Panc1 (cell line): ENCODE measurements around the gene HCN4. TPM values are rescaled to one million over a fixed set of nuclear protein-coding genes. Genes with fewer than 3 reads are reported as not detected.

ENCODE experiments used
- ATAC-seq: fragments of 200-7000 bp; cut with Tn5 transposase; 2 replicates; pipeline ENCODE4 v1.9.1; 2020; ENCODE audit warnings: mild to moderate bottlenecking, moderate library complexity
- BruUV-seq: library from RNA; stranded (reverse); fragments of 400-500 nt; replicated peaks from 2 replicates; lab custom pipeline; 2021; lab: Mats Ljungman, UMichigan
- CTCF ChIA-PET: fragments of 300-600 bp; sonication (Branson Sonifier 250); formaldehyde crosslinking; loops from one replicate; lab custom pipeline; 2022; ENCODE audit warnings: antibody characterized with exemption; lab: Charles Lee
- POLR2A ChIA-PET: fragments of 300-600 bp; sonication (Branson Sonifier 250); formaldehyde crosslinking; loops from one replicate; lab custom pipeline; 2022; ENCODE audit warnings: antibody characterized with exemption; lab: Charles Lee
- DNase-seq: peaks from one replicate; pipeline ENCODE4 v3.0.0-alpha.2; 2010; ENCODE audit warnings: low read depth, low spot score
- H3K27ac ChIP-seq: 2 replicates; pipeline ENCODE4 v1.5.1; 2011; ENCODE audit warnings: mild to moderate bottlenecking, low read length, inconsistent platforms
- H3K27me3 ChIP-seq: fragments of 200-500 bp; sonication (Bioruptor generic); 2 replicates; pipeline ENCODE4 v1.6.0; 2014; ENCODE audit warnings: low read length, inconsistent platforms; ENCODE audit not compliant: control insufficient read depth, insufficient read depth
- H3K36me3 ChIP-seq: fragments of 200-500 bp; sonication (Bioruptor generic); 2 replicates; pipeline ENCODE4 v1.5.1; 2014; ENCODE audit warnings: inconsistent platforms, mild to moderate bottlenecking, low read length, moderate library complexity; ENCODE audit not compliant: control insufficient read depth, insufficient read depth
- H3K4me1 ChIP-seq: 2 replicates; pipeline ENCODE4 v1.5.1; 2011; ENCODE audit warnings: inconsistent platforms, mild to moderate bottlenecking, low read length, moderate library complexity; ENCODE audit not compliant: control insufficient read depth, insufficient read depth
- H3K4me3 ChIP-seq, 2 experiments: 2 replicates each; pipeline ENCODE4 v1.5.1; 2011 to 2012; ENCODE audit warnings: low read depth in 2 of 2, low read length in 2 of 2, mild to moderate bottlenecking in 2 of 2, inconsistent platforms in 1 of 2, moderate library complexity in 1 of 2
- H3K9me3 ChIP-seq: fragments of 200-500 bp; sonication (Bioruptor generic); 2 replicates; pipeline ENCODE4 v1.5.1; 2014; ENCODE audit warnings: low read depth, mild to moderate bottlenecking, inconsistent platforms, low read length, moderate library complexity; ENCODE audit not compliant: control insufficient read depth, insufficient read depth
- POLR2AphosphoS5 ChIP-seq: IDR thresholded peaks from 2 replicates; pipeline ENCODE4 v1.6.1; 2012; ENCODE audit warnings: mild to moderate bottlenecking, low read depth, low read length, moderate library complexity
- REST ChIP-seq, 2 experiments: IDR thresholded peaks; 2 replicates each; pipeline ENCODE4 v1.6.1; 2011 to 2012; ENCODE audit warnings: low read depth in 2 of 2, control low read depth in 1 of 2, low read length in 1 of 2, mild to moderate bottlenecking in 1 of 2, moderate library complexity in 1 of 2; ENCODE audit not compliant: insufficient read depth in 1 of 2
- SIN3A ChIP-seq: IDR thresholded peaks from 2 replicates; pipeline ENCODE4 v1.6.1; 2012; ENCODE audit warnings: low read depth, mild to moderate bottlenecking, low read length, moderate library complexity, borderline replicate concordance; ENCODE audit not compliant: insufficient read depth
- TCF7L2 ChIP-seq: IDR thresholded peaks from 2 replicates; pipeline ENCODE4 v1.6.1; 2011; ENCODE audit warnings: mild to moderate bottlenecking, low read depth, low read length, inconsistent platforms
- in situ Hi-C: cut with HindIII; loops from 2 replicates; pipeline ENCODE4 v1.10.0; 2016; ENCODE audit warnings: low sequenced_read_pairs, low pct_unique_long_range_greater_than_20kb
- intact Hi-C: fragments of 100-400 bp; cut with micrococcal nuclease; formaldehyde crosslinking; loops from one replicate; pipeline ENCODE4 v1.10.0; 2022; ENCODE audit not compliant: unreplicated experiment
- total RNA-seq: library from RNA; stranded (reverse); gene quantifications from one replicate; pipeline ENCODE4 v1.2.1, GENCODE V29; 2021; ENCODE audit not compliant: unreplicated experiment
- TF ChIP-seq, protein P1 (sequence below): fragments of 450-650 bp; IDR thresholded peaks from 2 replicates; pipeline ENCODE4 v1.5.1; 2017; ENCODE audit warnings: mild to moderate bottlenecking

Gene HCN4
- total RNA-seq, 1 experiment from 2014 or later: 0.15 TPM

GRCh38 chr15:73355612-73356265 lies 13.0 kb downstream of the HCN4 start:
- intact Hi-C loops (no loop called here), in situ Hi-C loops (no loop called here)
- Histone ChIP-seq H3K27ac (no peak overlapping the region), H3K4me1 (no peaks in the 10 kb centered on the region), H3K36me3 (no peaks in the 10 kb centered on the region), H3K9me3 (no peaks in the 10 kb centered on the region), H3K27me3 (peaks cover 2% of the 10 kb centered on the region; the same call in 1 of the 2 replicates), H3K4me3 (no peak overlapping the region)
- ATAC-seq (no peak), DNase-seq (no peak)
- TF ChIP-seq TCF7L2 (no peak), POLR2AphosphoS5 (no peak), SIN3A (no peak), REST (IDR thresholded peaks at IDR 0.05; ENCODE audit: insufficient read depth in 1 of 2, low read depth in 2 of 2, low read length in 1 of 2) (no peak)
- TF ChIP-seq, protein P1, sequence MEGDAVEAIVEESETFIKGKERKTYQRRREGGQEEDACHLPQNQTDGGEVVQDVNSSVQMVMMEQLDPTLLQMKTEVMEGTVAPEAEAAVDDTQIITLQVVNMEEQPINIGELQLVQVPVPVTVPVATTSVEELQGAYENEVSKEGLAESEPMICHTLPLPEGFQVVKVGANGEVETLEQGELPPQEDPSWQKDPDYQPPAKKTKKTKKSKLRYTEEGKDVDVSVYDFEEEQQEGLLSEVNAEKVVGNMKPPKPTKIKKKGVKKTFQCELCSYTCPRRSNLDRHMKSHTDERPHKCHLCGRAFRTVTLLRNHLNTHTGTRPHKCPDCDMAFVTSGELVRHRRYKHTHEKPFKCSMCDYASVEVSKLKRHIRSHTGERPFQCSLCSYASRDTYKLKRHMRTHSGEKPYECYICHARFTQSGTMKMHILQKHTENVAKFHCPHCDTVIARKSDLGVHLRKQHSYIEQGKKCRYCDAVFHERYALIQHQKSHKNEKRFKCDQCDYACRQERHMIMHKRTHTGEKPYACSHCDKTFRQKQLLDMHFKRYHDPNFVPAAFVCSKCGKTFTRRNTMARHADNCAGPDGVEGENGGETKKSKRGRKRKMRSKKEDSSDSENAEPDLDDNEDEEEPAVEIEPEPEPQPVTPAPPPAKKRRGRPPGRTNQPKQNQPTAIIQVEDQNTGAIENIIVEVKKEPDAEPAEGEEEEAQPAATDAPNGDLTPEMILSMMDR: no peak
- ChIA-PET CTCF (no interaction called here), POLR2A (no interaction called here)
- BruUV-seq: no TSS peak

- no peak for ATAC-seq
- POLR2A ChIA-PET: no interaction called here
- no peak overlapping the region for H3K27ac ChIP-seq
- H3K9me3 ChIP-seq: no peaks in the 10 kb centered on the region
- no TSS peak for BruUV-seq
- in situ Hi-C loops: no loop called here
- no peaks in the 10 kb centered on the region for H3K4me1 ChIP-seq
- TF ChIP-seq SIN3A (no peak), POLR2AphosphoS5 (no peak), TCF7L2 (no peak), REST (IDR thresholded peaks at IDR 0.05; ENCODE audit: insufficient read depth in 1 of 2, low read depth in 2 of 2, low read length in 1 of 2) (no peak)
- TF ChIP-seq, protein P1: no peak
- no peaks in the 10 kb centered on the region for H3K36me3 ChIP-seq
- no peak for DNase-seq
- H3K4me3 ChIP-seq: no peak overlapping the region
- CTCF ChIA-PET: interaction anchor here (0.7 kb wide), 1 partner anchor 330 kb away, joined by 8 read pairs; no protein-coding TSS in a partner anchor
- intact Hi-C loops: no loop called here
- H3K27me3 ChIP-seq: peaks cover 2% of the 10 kb centered on the region; the same call in 1 of the 2 replicates
Measured at GRCh38 chr15:73354241-73354640, 14.5 kb downstream of the HCN4 start.
